ENCODE results near the gene SQSTM1. TPM values are rescaled to one million over a fixed set of nuclear protein-coding genes. Genes with fewer than 3 reads are reported as not detected.
A peak's percentile ranks its signal among the peaks of the same experiment; 100 is the strongest.

SQSTM1 gene
- total RNA-seq, 2 experiments from 2014 or later, result 105 to 123 TPM

GRCh38 chr5:179837076-179838011 is 16.6 kb downstream of the SQSTM1 start:
- ChIA-PET CTCF (interaction anchor here (0.7 to 2.9 kb wide), 9 partner anchors 9 to 74 kb away, joined by 3 to 11 read pairs (median 3); no protein-coding TSS in a partner anchor), POLR2A (interaction anchor here (0.7 to 1.8 kb wide), 6 partner anchors 8 to 36 kb away, joined by 3 to 9 read pairs (median 4); partner anchors contain the start of gene MRNIP)
- no peaks in the 10 kb centered on the region for H3K27me3 Mint-ChIP-seq
- H3K9me3 Mint-ChIP-seq, result no peaks in the 10 kb centered on the region
- no peak for TF ChIP-seq CTCF (IDR thresholded peaks at IDR 0.05)
- DNase-seq (no peak), ATAC-seq (no peak)
- no peak overlapping the region for H3K4me3 Mint-ChIP-seq
- H3K36me3 Mint-ChIP-seq (ENCODE audit: low read depth), result peaks cover 46% of the 10 kb centered on the region
- peak overlapping the region; percentile 90 for H3K27ac Mint-ChIP-seq
- H3K4me1 Mint-ChIP-seq (ENCODE audit: low read depth), result peaks cover 21% of the 10 kb centered on the region
- intact Hi-C loops (cut with micrococcal nuclease), result no loop called here

GRCh38 chr5:179839328-179840256 is 18.9 kb downstream of the SQSTM1 start:
- TF ChIP-seq CTCF (IDR thresholded peaks at IDR 0.05), result no peak
- intact Hi-C loops (cut with micrococcal nuclease), result no loop called here
- ATAC-seq (no peak), DNase-seq (no peak)
- no peak overlapping the region for H3K4me3 Mint-ChIP-seq
- no peaks in the 10 kb centered on the region for H3K9me3 Mint-ChIP-seq
- POLR2A ChIA-PET, result interaction anchor here (0.7 kb wide), 1 partner anchor 34 kb away, joined by 3 read pairs; no protein-coding TSS in a partner anchor
- H3K4me1 Mint-ChIP-seq (ENCODE audit: low read depth), result peaks cover 21% of the 10 kb centered on the region
- CTCF ChIA-PET, result no interaction called here
- H3K27ac Mint-ChIP-seq, result no peak overlapping the region
- no peaks in the 10 kb centered on the region for H3K27me3 Mint-ChIP-seq
- peaks cover 33% of the 10 kb centered on the region for H3K36me3 Mint-ChIP-seq (ENCODE audit: low read depth)

- Mint-ChIP-seq H3K27ac (peak overlapping the region; percentile 12), H3K9me3 (peaks cover 3% of the 10 kb centered on the region), H3K27me3 (no peaks in the 10 kb centered on the region), H3K4me3 (no peak overlapping the region), H3K4me1 (ENCODE audit: low read depth) (peaks cover 21% of the 10 kb centered on the region), H3K36me3 (ENCODE audit: low read depth) (peaks cover 37% of the 10 kb centered on the region)
- ATAC-seq (no peak), DNase-seq (no peak)
- intact Hi-C loops (cut with micrococcal nuclease), result no loop called here
- CTCF ChIA-PET, result interaction anchor here (1.0 kb wide), 1 partner anchor 38 kb away, joined by 3 read pairs; no protein-coding TSS in a partner anchor
- TF ChIP-seq CTCF (IDR thresholded peaks at IDR 0.05), result no peak
- POLR2A ChIA-PET, result interaction anchor here (0.7 kb wide), 1 partner anchor 35 kb away, joined by 3 read pairs; no protein-coding TSS in a partner anchor
Measured at GRCh38 chr5:179840321-179840720, 19.6 kb downstream of the SQSTM1 start.

GRCh38 chr5:179840766-179841165 is 20.1 kb downstream of the SQSTM1 start:
- peaks cover 36% of the 10 kb centered on the region for H3K36me3 Mint-ChIP-seq (ENCODE audit: low read depth)
- DNase-seq (no peak), ATAC-seq (no peak)
- no peaks in the 10 kb centered on the region for H3K27me3 Mint-ChIP-seq
- H3K27ac Mint-ChIP-seq, result peak overlapping the region; percentile 57
- H3K4me1 Mint-ChIP-seq (ENCODE audit: low read depth), result peaks cover 19% of the 10 kb centered on the region
- TF ChIP-seq CTCF (IDR thresholded peaks at IDR 0.05), result no peak
- intact Hi-C loops (cut with micrococcal nuclease), result no loop called here
- peaks cover 3% of the 10 kb centered on the region for H3K9me3 Mint-ChIP-seq
- ChIA-PET CTCF (interaction anchor here (1.0 kb wide), 1 partner anchor 39 kb away, joined by 3 read pairs; no protein-coding TSS in a partner anchor), POLR2A (no interaction called here)
- H3K4me3 Mint-ChIP-seq, result no peak overlapping the region

Data from activated CD8-positive, alpha-beta T cell treated with anti-CD3 and anti-CD28 coated beads for 36 hours (primary cell).